Neural progenitor cell (in vitro differentiated cells): ENCODE data around the gene APBB2.

Source experiments
- EZH2 ChIP-seq: fragments of 200-600 bp; sonication (generic); IDR thresholded peaks from 2 replicates; pipeline ENCODE4 v1.6.1; 2017; ENCODE audit warnings: antibody characterized with exemption, mild to moderate bottlenecking, moderate library complexity
- TF ChIP-seq, protein P1 (sequence below): fragments of 200-600 bp; sonication (generic); IDR thresholded peaks from 2 replicates; pipeline ENCODE4 v1.5.1; 2017; ENCODE audit warnings: antibody characterized with exemption, mild to moderate bottlenecking

DNA sequence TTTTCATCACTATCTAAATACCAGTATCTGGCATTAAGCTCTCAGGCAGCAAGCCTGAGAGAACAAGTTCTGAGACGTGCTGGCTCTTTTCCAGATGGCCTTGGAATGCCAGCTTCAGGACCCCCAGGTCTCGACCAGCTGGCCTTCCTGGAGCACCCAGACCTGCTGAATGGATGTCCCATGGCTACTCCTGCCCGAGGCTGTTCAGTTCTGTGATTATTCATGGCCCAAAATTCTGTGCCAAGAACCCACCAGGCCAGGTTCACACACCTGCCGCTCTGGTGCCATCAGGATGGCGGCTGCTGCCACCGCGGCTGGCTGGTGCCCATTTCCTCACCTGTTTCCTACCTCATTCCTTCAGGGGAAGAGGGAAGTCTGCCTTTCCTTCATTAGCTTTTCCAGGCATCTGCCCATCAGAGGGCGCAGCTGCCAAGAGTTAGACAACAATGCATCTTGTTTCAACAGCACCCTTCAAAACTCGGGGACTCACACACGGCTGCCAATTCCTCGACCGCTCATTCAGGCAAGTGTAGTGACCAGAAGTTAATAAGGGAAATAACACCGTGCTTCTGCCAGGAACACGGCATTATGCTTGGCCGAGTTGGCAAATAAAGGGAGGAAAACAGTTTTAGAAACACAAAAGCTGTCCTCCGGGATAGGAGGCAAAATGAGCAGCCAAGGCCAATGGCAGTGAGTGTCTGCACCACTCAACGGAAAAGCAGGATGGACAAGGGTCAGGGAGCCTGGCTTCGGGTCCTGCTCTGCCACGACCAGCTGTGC, 290.8 kb downstream of the APBB2 start:
- TF ChIP-seq, protein P1, sequence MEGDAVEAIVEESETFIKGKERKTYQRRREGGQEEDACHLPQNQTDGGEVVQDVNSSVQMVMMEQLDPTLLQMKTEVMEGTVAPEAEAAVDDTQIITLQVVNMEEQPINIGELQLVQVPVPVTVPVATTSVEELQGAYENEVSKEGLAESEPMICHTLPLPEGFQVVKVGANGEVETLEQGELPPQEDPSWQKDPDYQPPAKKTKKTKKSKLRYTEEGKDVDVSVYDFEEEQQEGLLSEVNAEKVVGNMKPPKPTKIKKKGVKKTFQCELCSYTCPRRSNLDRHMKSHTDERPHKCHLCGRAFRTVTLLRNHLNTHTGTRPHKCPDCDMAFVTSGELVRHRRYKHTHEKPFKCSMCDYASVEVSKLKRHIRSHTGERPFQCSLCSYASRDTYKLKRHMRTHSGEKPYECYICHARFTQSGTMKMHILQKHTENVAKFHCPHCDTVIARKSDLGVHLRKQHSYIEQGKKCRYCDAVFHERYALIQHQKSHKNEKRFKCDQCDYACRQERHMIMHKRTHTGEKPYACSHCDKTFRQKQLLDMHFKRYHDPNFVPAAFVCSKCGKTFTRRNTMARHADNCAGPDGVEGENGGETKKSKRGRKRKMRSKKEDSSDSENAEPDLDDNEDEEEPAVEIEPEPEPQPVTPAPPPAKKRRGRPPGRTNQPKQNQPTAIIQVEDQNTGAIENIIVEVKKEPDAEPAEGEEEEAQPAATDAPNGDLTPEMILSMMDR = no peak
- no peak for TF ChIP-seq EZH2
